HL-60 (cell line): ENCODE data around the gene ANO2.

ENCODE experiments used
- DNase-seq, 2 experiments: peaks; one replicate each; pipeline ENCODE4 v3.0.0-alpha.2; 2010 to 2020; ENCODE audit warnings: low read depth in 1 of 2, low spot score in 1 of 2
- H3K27ac ChIP-seq: fragments of 250-450 bp; sonication (Bioruptor Pico); replicated peaks from 2 replicates; pipeline ENCODE4 v1.5.1; 2020; ENCODE audit warnings: mild to moderate bottlenecking, moderate library complexity
- H3K27me3 ChIP-seq: fragments of 250-450 bp; sonication (Bioruptor Pico); 2 replicates; pipeline ENCODE4 v1.5.1; 2021; ENCODE audit warnings: mild to moderate bottlenecking, moderate library complexity; ENCODE audit not compliant: insufficient read depth, poor library complexity, severe bottlenecking
- H3K4me3 ChIP-seq: replicated peaks from 2 replicates; pipeline ENCODE4 v1.5.1; 2011; ENCODE audit warnings: mild to moderate bottlenecking, control low read depth, low read length; ENCODE audit not compliant: insufficient read depth
- GABPA ChIP-seq: IDR thresholded peaks from 2 replicates; pipeline ENCODE4 v1.6.1; 2012; ENCODE audit warnings: low read depth
- POLR2AphosphoS5 ChIP-seq: IDR thresholded peaks from 2 replicates; pipeline ENCODE4 v1.6.1; 2012; ENCODE audit warnings: low read depth
- SPI1 ChIP-seq: IDR thresholded peaks from 2 replicates; pipeline ENCODE4 v1.6.1; 2012; ENCODE audit warnings: low read depth, mild to moderate bottlenecking, borderline replicate concordance
- TF ChIP-seq, protein P1 (sequence below): IDR thresholded peaks from one replicate; pipeline ENCODE4 v1.5.1; 2011; ENCODE audit warnings: low read length, control low read depth, inconsistent platforms; ENCODE audit not compliant: insufficient read depth
- TF ChIP-seq, protein P2 (sequence below): IDR thresholded peaks from 2 replicates; pipeline ENCODE4 v1.6.1; 2012; ENCODE audit warnings: low read depth; ENCODE audit not compliant: insufficient replicate concordance

ANO2 gene

DNA sequence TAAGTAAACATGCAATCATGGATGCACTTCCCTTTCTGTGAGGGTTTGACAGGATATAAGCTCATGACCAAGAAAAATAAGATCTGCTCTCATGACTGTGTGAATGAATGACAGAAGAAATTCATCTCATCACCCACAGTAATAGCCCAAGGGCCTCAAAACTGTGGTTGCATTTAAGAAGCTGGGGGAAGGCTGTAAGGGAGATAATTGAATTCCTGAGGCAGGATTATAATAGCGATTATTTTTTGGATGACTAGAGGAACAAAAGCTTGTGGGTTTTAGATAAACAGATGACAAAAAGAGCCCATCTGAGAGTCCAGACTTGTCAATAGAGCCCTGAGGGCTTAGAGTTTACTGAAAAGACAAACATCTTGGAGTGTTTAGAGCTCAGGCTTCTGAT lies 352.0 kb downstream of the ANO2 start:
- Histone ChIP-seq H3K27me3 (no peaks in the 10 kb centered on the region), H3K27ac (no peak overlapping the region), H3K4me3 (no peak overlapping the region)
- DNase-seq = no peak
- TF ChIP-seq, protein P1, sequence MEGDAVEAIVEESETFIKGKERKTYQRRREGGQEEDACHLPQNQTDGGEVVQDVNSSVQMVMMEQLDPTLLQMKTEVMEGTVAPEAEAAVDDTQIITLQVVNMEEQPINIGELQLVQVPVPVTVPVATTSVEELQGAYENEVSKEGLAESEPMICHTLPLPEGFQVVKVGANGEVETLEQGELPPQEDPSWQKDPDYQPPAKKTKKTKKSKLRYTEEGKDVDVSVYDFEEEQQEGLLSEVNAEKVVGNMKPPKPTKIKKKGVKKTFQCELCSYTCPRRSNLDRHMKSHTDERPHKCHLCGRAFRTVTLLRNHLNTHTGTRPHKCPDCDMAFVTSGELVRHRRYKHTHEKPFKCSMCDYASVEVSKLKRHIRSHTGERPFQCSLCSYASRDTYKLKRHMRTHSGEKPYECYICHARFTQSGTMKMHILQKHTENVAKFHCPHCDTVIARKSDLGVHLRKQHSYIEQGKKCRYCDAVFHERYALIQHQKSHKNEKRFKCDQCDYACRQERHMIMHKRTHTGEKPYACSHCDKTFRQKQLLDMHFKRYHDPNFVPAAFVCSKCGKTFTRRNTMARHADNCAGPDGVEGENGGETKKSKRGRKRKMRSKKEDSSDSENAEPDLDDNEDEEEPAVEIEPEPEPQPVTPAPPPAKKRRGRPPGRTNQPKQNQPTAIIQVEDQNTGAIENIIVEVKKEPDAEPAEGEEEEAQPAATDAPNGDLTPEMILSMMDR = no peak
- TF ChIP-seq POLR2AphosphoS5 (no peak), SPI1 (no peak), GABPA (no peak)
- TF ChIP-seq, protein P2, sequence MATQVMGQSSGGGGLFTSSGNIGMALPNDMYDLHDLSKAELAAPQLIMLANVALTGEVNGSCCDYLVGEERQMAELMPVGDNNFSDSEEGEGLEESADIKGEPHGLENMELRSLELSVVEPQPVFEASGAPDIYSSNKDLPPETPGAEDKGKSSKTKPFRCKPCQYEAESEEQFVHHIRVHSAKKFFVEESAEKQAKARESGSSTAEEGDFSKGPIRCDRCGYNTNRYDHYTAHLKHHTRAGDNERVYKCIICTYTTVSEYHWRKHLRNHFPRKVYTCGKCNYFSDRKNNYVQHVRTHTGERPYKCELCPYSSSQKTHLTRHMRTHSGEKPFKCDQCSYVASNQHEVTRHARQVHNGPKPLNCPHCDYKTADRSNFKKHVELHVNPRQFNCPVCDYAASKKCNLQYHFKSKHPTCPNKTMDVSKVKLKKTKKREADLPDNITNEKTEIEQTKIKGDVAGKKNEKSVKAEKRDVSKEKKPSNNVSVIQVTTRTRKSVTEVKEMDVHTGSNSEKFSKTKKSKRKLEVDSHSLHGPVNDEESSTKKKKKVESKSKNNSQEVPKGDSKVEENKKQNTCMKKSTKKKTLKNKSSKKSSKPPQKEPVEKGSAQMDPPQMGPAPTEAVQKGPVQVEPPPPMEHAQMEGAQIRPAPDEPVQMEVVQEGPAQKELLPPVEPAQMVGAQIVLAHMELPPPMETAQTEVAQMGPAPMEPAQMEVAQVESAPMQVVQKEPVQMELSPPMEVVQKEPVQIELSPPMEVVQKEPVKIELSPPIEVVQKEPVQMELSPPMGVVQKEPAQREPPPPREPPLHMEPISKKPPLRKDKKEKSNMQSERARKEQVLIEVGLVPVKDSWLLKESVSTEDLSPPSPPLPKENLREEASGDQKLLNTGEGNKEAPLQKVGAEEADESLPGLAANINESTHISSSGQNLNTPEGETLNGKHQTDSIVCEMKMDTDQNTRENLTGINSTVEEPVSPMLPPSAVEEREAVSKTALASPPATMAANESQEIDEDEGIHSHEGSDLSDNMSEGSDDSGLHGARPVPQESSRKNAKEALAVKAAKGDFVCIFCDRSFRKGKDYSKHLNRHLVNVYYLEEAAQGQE = no peak

DNA sequence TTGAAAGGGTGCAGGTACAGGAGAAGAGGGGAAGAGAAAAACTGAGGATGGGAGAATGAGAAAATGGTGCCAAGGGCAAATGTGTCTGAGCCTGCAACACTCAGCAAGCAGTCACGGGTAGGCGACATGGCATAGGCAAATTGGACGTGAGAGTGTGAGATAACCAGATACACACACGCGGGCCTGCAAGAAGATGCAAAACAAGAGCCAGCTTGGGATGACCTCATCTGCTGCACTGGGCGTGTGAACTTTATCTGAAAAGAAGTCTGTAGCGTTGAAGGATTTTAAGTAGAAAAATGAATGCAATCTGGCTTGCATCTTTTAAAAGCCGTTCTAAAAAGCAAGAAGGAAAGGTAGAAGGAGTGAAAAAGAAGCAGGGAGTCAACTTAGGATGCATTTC lies 352.7 kb downstream of the ANO2 start:
- Histone ChIP-seq H3K27ac (no peak overlapping the region), H3K27me3 (no peaks in the 10 kb centered on the region), H3K4me3 (no peak overlapping the region)
- no peak for DNase-seq
- TF ChIP-seq POLR2AphosphoS5 (no peak), SPI1 (no peak), GABPA (no peak)
- TF ChIP-seq, protein P2 = no peak
- TF ChIP-seq, protein P1 = no peak

DNA sequence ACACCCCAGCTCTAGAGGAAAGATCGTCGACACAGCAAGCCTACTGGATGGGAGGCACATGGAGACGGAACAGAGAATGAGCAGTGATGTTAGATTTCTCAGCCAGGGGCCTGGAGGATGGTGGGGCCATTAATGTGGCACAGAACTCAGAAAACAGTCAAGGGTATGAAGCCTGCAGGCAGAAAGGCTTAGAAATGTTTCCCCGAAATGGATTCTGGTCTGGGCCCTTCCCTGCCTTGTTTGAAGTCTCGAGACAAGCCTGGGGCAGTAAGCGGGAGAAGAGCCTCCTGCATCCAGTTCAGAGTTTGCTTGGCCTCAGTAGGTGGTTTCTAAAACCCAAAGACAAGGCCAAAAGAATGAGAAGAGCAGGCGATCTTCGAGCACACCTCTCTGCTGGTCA lies 354.7 kb downstream of the ANO2 start:
- no peak for DNase-seq
- TF ChIP-seq, protein P1 = no peak
- no peak for TF ChIP-seq GABPA
- no peak for TF ChIP-seq POLR2AphosphoS5
- no peak for TF ChIP-seq SPI1
- TF ChIP-seq, protein P2 = no peak
- Histone ChIP-seq H3K27me3 (no peaks in the 10 kb centered on the region), H3K27ac (no peak overlapping the region), H3K4me3 (no peak overlapping the region)
